ENCODE results near the gene GNB1. TPM values are rescaled to one million over a fixed set of nuclear protein-coding genes. Genes with fewer than 3 reads are reported as not detected.

The GNB1 gene
- total RNA-seq (100 to 1,000 TPM; 119 to 157 (median 145) TPM), polyA plus RNA-seq (100 to 1,000 TPM; 163 to 197 (median 193) TPM)

DNA sequence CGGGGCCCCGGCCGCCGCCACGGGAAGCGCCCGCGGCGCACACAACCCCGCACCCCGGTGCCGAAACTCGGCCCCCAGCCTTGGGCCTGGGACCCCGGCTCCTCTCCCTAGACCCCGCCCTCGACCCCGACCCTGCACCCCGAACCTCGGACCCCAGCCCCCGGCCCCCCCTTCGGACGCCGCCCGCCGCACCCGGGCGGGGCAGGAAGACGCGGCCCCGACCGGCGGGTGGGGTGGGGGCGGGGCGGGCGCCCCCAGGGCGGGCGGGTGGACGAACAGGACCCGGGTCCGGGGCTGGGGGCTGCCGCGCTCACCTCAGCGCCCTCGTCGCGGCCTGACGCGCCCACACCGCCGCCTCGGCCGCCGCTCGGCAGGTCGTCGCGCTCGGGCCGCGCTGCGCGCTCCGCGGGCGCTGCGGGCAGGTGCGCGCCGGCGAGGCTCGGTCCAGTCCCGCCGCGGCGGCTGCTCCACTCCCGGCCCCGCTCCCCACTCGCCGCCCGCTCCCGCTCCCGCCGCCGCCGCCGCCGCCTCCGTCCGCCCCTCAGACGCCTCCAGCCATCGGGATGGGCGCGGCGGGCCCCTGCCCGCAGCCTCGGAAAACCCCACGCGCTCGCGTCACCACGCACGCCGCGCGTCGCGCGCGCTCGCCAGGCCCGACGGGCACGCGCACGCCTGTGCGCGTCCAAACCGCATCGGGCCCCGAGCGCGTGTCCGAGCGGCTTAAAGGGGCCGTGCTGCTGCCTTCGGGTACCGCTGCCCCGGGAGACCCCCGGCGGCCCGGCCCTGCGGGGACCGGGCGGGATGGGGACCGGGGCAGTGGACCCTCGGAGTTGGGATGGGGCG lies at the start of gene GNB1:
TSS of gene GNB1 (minus strand) at position 582 of the 843 bp plus-strand sequence. CDS start 65,634 bp downstream, outside the sequence.
- H3K4me3 ChIP-seq, result peak within 1 kb of the TSS; percentile 83 to 97 (median 95)
- no peaks in the 10 kb centered on the region for H3K9me3 ChIP-seq
- no peaks in the 10 kb centered on the region for H3K36me3 ChIP-seq
- H3K4me1 ChIP-seq, result peaks cover 0 to 63% (median 59%) of the 10 kb centered on the region in 4 donors
- peak within 1 kb of the TSS; percentile 90 to 100 (median 96) for H3K27ac ChIP-seq
- intact Hi-C loops (cut with DNase I), result loop anchor here (2.0 kb wide), 2 partner anchors 18 to 112 kb away; partner anchors contain the start of gene NADK
- peaks cover 0 to 15% (median 13%) of the 10 kb centered on the region in 3 donors for H3K27me3 ChIP-seq
- whole genome bisulfite sequencing, 2 donors, result 1% methylated on average over 137 of the region's 137 CpGs
- TF ChIP-seq, protein P1, sequence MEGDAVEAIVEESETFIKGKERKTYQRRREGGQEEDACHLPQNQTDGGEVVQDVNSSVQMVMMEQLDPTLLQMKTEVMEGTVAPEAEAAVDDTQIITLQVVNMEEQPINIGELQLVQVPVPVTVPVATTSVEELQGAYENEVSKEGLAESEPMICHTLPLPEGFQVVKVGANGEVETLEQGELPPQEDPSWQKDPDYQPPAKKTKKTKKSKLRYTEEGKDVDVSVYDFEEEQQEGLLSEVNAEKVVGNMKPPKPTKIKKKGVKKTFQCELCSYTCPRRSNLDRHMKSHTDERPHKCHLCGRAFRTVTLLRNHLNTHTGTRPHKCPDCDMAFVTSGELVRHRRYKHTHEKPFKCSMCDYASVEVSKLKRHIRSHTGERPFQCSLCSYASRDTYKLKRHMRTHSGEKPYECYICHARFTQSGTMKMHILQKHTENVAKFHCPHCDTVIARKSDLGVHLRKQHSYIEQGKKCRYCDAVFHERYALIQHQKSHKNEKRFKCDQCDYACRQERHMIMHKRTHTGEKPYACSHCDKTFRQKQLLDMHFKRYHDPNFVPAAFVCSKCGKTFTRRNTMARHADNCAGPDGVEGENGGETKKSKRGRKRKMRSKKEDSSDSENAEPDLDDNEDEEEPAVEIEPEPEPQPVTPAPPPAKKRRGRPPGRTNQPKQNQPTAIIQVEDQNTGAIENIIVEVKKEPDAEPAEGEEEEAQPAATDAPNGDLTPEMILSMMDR (IDR thresholded peaks at IDR 0.05), result no peak
- peak; percentile 75 to 89 (median 82) for TF ChIP-seq POLR2AphosphoS5 (IDR thresholded peaks at IDR 0.05)
- TF ChIP-seq POLR2A (IDR thresholded peaks at IDR 0.05), result no peak
- no peak for TF ChIP-seq EP300 (IDR thresholded peaks at IDR 0.05)
- DNase-seq, result peak; percentile 92

DNA sequence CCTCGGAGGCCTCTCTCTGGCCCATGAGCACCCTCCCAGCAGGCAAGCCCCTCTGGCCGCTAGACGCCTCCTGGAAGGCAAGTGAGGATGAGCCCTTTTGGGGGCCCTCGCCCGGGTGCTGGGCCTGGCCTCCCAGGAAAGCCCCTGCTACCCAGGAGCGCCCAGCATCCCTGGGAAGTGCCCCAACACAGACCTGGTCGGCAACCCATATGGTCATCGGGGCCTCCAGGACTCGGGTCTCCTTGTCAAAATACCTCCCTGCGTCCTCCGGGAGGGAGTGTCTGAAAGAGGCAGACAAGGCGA lies 49.2 kb upstream of the GNB1 start:
- Histone ChIP-seq H3K4me1 (peaks cover 0 to 8% (median 6%) of the 10 kb centered on the region in 4 donors), H3K27ac (no peak overlapping the region), H3K27me3 (peaks cover under 1 to 43% (median 9%) of the 10 kb centered on the region in 3 donors), H3K9me3 (no peaks in the 10 kb centered on the region), H3K4me3 (no peak overlapping the region), H3K36me3 (no peaks in the 10 kb centered on the region)
- no peak for TF ChIP-seq POLR2A (IDR thresholded peaks at IDR 0.05)
- TF ChIP-seq, protein P1 (IDR thresholded peaks at IDR 0.05), result no peak
- no peak for TF ChIP-seq EP300 (IDR thresholded peaks at IDR 0.05)
- no peak for TF ChIP-seq POLR2AphosphoS5 (IDR thresholded peaks at IDR 0.05)
- DNase-seq, result no peak
- intact Hi-C loops (cut with DNase I), result loop anchor here (5.0 kb wide), 1 partner anchor 107 kb away; no protein-coding TSS in a partner anchor
- 87 to 91% methylated on average over 12 of the region's 12 CpGs for WGBS, 2 donors

DNA sequence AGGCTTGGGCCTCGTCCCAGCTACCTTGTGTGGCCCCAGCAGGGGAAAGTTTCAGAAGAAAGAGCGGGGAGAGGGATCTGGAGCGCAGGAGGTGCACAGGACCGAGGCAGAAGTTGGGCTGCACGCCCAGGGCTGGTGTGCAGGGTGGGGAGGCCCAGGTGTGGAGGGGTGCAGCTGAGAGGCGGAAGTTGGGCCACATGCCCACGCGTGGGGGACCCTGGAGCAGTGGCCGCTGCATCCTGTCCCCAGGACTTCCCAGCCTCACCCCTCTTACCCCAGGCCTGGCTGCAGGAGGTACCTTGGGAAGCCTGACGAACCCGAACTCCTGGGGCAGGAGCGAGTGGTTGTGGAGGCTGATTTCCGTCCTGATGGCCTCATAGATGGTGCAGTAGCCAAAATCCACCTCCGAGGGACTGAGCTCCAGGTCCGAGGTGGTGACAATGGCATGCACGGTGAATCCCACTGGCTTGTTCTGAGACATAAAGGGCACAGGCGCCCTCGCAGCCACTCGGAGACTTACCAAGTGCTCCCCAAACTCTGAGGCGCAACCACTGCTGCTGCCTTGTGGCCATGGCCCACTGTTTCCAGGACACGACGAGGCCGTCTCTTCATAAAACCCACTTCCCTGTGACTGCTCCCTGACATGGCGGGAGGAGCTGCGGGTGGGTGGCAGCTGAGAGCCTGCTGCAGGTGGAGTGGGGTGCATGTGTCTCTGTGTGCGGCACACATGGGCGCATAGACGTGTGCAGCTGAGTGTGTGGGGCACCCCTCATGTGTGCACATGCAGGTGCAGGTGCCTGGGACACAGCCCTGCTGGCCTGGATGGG lies 48.6 kb upstream of the GNB1 start:
- intact Hi-C loops (cut with DNase I), result loop anchor here (5.0 kb wide), 1 partner anchor 108 kb away; no protein-coding TSS in a partner anchor
- peaks cover 0 to 43% (median 9%) of the 10 kb centered on the region in 3 donors for H3K27me3 ChIP-seq
- no peaks in the 10 kb centered on the region for H3K36me3 ChIP-seq
- no peak for TF ChIP-seq POLR2AphosphoS5 (IDR thresholded peaks at IDR 0.05)
- TF ChIP-seq, protein P1 (IDR thresholded peaks at IDR 0.05), result no peak
- TF ChIP-seq EP300 (IDR thresholded peaks at IDR 0.05), result no peak
- no peak for TF ChIP-seq POLR2A (IDR thresholded peaks at IDR 0.05)
- H3K9me3 ChIP-seq, result no peaks in the 10 kb centered on the region
- no peak overlapping the region for H3K27ac ChIP-seq
- H3K4me1 ChIP-seq, result peaks cover 0 to 8% (median 6%) of the 10 kb centered on the region in 4 donors
- no peak overlapping the region for H3K4me3 ChIP-seq
- DNase-seq, result no peak
- 89 to 91% methylated on average over 28 of the region's 28 CpGs for WGBS, 2 donors

DNA sequence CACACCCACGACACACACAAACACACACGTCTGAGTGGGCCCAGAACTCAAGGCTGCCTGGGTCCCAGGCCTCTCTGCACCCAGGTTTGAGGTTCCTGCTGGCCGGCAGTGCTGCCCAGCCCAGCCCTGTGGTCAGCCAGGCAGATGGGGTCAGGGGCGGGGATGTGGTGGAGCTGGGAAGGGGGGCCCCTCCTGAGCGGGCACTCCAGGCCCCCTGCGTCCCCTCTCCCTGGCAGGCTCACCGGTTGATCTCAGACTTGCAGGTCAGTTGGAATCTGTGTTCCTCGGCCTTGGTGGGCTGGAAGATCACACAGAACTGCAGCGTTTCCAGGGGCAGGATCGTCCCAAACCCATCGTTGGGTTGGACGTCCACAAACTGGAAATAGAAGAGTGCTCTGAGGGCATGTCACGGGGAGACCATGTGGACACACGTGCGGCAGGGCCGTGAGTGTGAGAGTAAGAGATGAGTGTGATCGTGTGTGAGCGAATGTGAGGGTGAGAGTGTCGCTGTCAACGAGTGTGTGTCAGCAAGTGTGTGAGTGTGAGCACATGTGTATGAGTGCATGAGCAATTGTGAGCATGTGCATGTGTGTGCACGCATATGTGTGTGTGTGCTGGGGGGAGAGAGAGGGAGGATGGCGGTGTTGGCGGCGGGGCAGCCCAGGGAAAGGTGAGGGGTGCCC lies 47.9 kb upstream of the GNB1 start:
- Histone ChIP-seq H3K4me1 (peaks cover 0 to 1% (median under 1%) of the 10 kb centered on the region in 4 donors), H3K27ac (no peak overlapping the region), H3K9me3 (no peaks in the 10 kb centered on the region), H3K4me3 (no peak overlapping the region), H3K27me3 (peaks cover 0 to 39% (median 6%) of the 10 kb centered on the region in 3 donors), H3K36me3 (no peaks in the 10 kb centered on the region)
- DNase-seq, result no peak
- TF ChIP-seq, protein P1 (IDR thresholded peaks at IDR 0.05), result no peak
- no peak for TF ChIP-seq POLR2A (IDR thresholded peaks at IDR 0.05)
- no peak for TF ChIP-seq EP300 (IDR thresholded peaks at IDR 0.05)
- TF ChIP-seq POLR2AphosphoS5 (IDR thresholded peaks at IDR 0.05), result no peak
- WGBS, 2 donors, result 86 to 87% methylated on average over 24 of the region's 24 CpGs
- intact Hi-C loops (cut with DNase I), result no loop called here

All from sigmoid colon (tissue), 7 donors.